Effector CD8-positive, alpha-beta T cell (primary cell): ENCODE data around the gene DNAAF6.
"Not testable (repeated sequence)": the region's sequence is repeated elsewhere in the genome, so short reads cannot be mapped to it uniquely, and the experiment has no call there.

ENCODE experiments used
- DNase-seq: peaks from one replicate; lab custom pipeline; 2025; lab: John Stamatoyannopoulos, UW
- total RNA-seq, 4 experiments: gene quantifications; one replicate each; lab custom pipeline; 2026; lab: John Stamatoyannopoulos, UW

Gene DNAAF6
- 0 reads per million in 4 experiments for total RNA-seq

DNA sequence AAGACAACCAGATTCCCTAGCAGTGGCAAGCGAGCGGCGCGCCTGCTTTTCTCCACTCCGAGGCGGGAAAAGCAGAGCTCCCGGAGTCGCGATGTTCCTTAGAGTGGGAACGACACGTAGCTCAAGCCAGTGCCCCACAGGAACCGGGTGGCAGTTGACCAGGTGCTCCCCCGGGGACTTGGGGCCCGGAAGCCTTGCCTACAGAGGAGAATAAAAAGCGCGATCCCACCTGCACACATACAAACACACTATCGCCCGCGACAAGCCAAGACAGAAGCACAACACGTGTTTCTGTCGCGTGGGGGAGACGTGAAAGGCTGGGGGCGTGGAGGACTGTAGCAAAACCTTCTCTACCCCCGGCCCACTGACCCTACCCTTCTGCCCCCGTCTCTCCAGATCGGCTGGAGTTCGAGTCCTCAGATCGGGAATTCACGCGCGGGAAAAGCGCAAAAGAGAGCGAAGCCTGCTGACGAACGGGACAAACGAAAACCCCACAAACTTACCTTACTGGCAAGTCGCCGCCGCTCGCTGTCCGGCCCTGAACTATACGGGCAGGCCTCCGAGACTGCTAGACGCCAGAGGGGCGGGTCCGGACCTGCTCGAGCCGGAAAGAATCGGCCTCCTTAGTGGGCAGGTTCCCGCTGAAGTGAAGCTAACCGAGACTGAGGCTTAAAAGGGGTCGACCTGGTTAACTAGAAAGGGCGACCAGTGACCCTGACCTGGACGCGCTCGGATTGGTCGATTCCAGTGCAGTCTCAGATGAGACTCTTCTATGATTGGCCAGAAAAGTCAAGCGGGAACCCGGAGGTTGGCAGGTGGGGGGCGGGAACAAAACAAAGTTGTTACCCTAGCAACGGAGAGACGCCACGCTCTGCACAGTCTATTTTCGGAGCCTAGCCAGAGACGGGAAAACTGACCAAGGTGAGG lies at the start of gene DNAAF6, which contains the start of gene NUP62CL:
Gene DNAAF6 (plus strand): TSS at position 842 of the 927 bp plus-strand sequence. CDS start 6,265 bp downstream, outside the sequence.
Gene NUP62CL (minus strand): TSS at position 664 of the 927 bp plus-strand sequence. CDS start 31,287 bp downstream, outside the sequence.
- peak; percentile 52 for DNase-seq

GRCh38 chrX:107157618-107158017 lies 48.8 kb upstream of the DNAAF6 start:
- not testable (repeated sequence) for DNase-seq

DNA sequence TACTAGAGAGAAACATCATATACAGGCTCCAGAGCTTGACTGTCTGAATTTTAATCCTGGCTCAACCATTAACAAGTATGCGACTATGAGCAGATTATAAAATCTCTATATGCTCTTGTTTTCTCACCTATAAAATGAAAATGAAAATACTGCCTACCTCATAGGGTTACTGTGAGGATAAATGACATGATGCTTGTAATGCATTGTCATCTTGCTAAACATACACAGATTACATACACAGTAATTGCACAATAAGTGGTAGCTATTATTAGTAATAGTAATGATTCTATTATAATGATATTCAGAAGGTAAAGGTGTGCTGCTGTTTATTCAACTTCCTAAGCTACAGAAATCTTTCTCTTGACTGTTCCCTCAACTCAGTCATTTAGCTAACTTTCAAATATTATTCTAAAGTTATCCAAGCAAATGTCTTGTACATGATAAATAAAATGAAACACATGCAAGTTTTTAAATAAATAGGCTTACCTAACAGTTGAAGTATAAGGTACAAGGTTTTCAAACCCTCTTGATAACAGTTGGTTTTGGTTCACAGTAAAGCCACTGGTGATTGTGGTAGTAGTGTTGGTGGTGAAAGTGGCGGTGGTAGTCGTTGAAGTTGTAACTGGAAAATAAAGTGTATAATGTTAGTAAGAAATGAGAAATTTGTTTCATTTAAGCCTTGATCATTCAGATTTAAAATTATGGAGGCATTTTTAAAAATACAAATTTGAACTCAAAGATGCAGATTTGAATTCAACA lies 39.1 kb upstream of the DNAAF6 start:
- DNase-seq = no peak

- DNase-seq = no peak
These were observed 38.2 kb upstream of the DNAAF6 start for GRCh38 chrX:107168257-107168656.

DNA sequence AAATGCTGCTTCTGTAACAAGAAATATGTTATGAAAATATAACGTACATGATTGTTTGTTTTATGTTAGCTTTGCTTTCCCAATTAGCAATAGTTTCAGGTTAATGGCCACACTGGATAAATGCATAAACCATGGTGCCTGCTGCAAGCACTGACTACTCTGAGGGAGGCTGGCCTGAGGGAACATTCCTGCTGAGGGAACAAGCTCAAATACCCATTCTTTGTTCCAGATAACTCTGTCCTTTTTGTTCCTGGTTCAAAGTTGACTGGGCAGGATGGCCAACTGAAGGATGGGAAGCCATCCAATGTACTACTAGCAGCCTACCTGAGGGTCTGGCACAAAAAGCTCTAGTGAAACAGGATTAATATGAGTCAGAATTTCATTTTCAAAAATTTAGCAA lies 37.7 kb upstream of the DNAAF6 start:
- DNase-seq = no peak

GRCh38 chrX:107171369-107172102 lies 34.9 kb upstream of the DNAAF6 start:
- DNase-seq = no peak

DNA sequence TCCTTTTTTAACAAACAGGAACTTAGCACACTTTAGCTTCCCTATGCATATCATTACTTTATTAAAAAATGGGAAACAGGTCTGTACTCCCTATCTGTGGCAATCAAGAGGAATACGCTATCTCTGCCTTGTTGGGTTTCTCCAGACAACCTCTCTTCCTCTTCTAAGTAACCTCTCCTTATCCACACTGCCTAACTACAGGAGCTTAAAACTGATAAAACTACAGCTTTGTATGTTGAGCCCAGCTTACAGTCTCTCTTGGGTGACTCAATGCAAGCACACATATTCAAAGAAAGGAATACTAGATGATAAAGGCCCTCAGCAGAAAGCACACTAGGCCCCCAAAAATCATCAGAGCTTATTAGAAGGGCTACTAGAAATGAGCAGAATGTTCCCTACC lies 9.1 kb upstream of the DNAAF6 start:
- DNase-seq = no peak

DNA sequence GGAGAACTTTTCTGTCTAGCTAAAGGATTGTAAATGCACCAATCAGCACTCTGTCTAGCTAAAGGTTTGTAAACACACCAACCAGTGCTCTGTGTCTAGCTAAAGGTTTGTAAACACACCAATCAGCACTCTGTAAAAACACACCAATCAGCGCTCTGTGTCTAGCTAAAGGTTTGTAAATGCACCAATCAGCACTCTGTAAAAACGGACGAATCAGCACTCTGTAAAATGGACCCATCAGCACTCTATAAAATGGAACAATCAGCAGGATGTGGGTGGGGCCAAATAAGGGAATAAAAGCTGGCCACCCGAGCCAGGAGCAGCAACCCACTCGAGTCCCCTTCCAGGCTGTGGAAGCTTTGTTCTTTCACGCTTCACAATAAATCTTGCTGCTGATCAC lies 8.3 kb upstream of the DNAAF6 start:
- not testable (repeated sequence) for DNase-seq

- no peak for DNase-seq
These were observed 6.9 kb upstream of the DNAAF6 start for GRCh38 chrX:107199491-107199890.

- DNase-seq = no peak
These were observed 2.3 kb upstream of the DNAAF6 start for GRCh38 chrX:107204068-107204605.

GRCh38 chrX:107206697-107207065 lies 270 bp downstream of the DNAAF6 start:
- no peak for DNase-seq

DNA sequence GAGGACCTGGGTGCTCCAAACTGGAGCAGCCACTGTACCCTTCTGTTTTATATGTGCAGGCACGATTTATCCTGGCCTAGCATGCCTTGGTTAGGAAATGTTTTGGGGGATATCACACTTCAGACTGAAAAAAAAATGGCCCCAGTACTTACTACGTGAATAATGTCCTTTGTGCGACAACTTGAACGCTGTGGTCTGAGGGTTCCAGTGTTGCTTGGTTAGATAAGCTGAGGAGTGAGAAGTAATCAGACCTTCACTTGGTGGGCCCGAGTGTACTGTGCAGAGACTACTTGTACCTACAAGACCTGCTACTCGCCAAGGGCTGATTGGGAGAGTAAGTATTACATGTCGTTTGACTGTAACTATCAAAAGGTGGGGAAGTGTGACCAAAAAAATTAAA lies 678 bp downstream of the DNAAF6 start:
- no peak for DNase-seq

DNA sequence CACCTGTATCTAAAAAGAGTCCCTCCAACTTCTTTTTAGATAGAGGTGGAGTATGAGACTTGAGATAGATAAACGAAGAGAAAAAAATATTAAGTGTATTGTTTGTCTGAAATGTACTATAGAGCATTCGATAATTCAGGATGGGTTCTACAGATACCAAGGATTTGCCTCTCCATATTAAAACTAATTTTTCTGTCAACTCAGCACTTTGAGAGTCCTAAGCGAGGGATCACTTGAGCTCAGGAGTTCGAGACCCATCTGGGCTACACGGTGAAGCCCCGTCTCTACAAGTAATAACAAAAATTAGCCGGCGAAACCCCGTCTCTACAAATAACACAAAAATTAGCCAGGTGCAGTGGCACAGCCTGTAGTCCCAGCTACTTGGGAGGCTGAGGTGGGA lies 1.5 kb downstream of the DNAAF6 start:
- DNase-seq = no peak

DNA sequence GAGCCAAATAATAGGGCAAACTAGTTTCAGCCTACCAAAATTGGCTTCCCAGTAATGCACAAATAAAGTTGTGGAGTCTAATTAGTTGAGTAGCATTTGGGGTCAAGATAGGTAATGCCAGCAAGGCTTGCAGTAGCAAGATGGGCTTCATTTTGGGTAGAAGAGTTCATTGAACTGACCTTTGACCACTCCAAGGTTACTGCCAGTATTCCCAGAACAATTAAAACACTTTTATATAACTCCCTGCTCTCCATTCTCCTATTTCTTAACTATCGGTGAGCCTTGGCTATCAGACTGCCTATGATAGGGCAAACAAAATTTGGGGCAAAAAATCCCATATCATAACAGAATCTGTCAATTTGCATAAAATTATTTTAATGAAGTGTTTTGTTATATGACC lies 7.1 kb downstream of the DNAAF6 start:
- DNase-seq = no peak

- no peak for DNase-seq
These were observed 20.3 kb downstream of the DNAAF6 start for GRCh38 chrX:107226757-107227156.

- no peak for DNase-seq
These were observed 21.5 kb downstream of the DNAAF6 start for GRCh38 chrX:107227780-107228485.

GRCh38 chrX:107228486-107228819 lies 22.0 kb downstream of the DNAAF6 start:
- no peak for DNase-seq

- DNase-seq = no peak
These were observed 66.1 kb downstream of the DNAAF6 start for GRCh38 chrX:107272431-107272921.

GRCh38 chrX:107273795-107274194 lies 67.4 kb downstream of the DNAAF6 start:
- DNase-seq = no peak

- no peak for DNase-seq
These were observed 82.3 kb downstream of the DNAAF6 start for GRCh38 chrX:107288676-107289075.

- no peak for DNase-seq
These were observed 83.6 kb downstream of the DNAAF6 start for GRCh38 chrX:107290019-107290418.
